ENCODE data around the gene OIP5.
A peak's percentile ranks its signal among the peaks of the same experiment; 100 is the strongest.
"Not testable (repeated sequence)": the region's sequence is repeated elsewhere in the genome, so short reads cannot be mapped to it uniquely, and the experiment has no call there.

The OIP5 gene

DNA sequence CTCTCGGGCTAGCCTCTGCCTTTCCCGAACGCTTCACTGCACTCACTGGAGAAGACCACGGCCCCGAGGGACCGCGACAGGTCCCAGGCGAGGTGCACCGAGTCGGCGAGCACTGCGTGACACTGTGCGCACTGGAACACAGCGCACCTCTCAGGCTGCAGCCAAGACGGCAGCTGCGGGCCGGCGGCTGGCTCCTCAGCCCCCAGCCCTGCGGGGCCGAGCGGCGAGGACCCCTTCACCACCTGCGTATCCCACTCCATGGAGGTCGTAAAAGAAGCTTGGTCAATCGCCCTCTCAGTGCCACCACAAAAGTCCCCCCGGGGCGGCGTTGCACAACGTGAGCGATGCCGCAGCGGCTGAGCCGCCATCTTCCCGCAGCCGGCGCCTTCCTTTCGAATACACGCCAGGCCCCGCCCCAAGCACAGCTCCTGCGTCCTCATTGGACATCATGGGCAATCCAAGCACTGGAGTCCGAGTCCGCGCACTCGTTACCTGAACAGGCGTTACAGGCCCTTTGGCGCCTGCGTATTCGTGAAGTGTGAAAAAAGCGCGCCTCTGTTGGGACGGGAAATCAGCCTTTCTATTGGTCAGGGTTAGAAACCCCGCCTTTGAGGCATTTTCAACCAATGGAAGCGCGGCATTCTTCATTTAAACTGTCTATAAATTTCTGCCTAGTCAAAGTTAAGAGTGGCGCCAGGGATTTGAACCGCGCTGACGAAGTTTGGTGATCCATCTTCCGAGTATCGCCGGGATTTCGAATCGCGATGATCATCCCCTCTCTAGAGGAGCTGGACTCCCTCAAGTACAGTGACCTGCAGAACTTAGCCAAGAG lies at the start of gene OIP5, which contains the start of gene NUSAP1:
Gene OIP5 (minus strand): TSS at position 398 of the 832 bp plus-strand sequence. CDS start 30 bp downstream, at position 368.
Gene NUSAP1 (plus strand): TSS at position 688 of the 832 bp plus-strand sequence. CDS start 77 bp downstream, at position 765.
- peak; percentile 99 for DNase-seq (ENCODE audit: low read depth, low spot score)

DNA sequence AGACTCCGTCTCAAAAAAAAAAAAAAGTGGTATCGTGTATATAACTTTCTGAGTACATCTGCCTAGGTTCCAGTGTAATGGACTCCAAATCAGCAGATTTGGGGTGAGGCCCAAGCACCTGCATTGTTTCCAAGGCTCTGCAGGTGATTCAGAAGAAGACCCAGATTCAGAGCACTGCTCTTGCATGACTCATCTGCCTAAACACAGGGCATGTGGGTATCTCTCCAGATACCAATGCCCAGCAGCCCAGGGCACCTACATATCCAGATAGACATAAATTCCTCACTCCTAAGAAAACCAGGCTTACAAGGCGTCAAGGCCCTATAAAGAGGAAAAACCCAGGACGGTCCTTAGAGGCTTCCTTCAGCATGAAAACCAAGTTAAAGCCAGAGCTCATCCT lies 45.6 kb upstream of the OIP5 start:
- DNase-seq (ENCODE audit: low read depth, low spot score), result no peak

DNA sequence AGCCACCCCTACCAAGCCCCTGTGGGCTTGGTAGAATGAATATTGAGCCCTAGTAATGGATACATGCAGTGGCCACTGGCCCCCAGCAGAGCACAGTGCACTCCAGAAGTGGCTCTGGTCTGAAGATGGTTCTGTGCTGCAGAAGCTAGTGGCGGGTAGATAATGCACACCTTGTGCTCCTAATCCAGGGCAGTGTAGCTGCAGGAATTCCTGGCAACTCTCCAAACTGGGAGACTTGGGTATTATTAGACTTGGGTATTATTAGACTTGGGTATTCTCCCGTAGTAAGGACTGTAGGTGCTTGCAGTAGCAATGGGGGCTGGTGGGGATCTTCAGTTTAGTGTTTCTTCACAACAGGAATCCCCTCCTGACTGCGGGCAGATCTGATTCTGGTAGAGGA lies 35.0 kb upstream of the OIP5 start:
- DNase-seq (ENCODE audit: low read depth, low spot score), result no peak

DNA sequence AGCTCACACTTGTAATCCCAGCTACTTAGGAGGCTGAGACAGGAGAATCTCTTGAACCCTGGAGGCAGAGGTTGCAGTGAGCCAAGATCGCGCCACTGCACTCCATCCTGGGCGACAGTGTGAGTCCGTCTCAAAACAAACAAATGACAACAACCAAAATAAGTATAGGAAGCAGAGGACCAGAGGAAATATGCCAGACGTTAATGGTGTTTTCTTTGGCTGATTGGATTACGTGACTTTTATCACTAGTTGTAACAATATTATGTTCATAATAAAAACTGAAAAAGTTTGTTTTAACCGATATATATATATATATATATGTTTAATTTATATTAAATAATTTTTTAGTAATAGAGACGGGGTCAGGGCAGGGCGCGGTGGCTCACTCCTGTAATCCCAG lies 22.0 kb upstream of the OIP5 start:
- no peak for DNase-seq (ENCODE audit: low read depth, low spot score)

DNA sequence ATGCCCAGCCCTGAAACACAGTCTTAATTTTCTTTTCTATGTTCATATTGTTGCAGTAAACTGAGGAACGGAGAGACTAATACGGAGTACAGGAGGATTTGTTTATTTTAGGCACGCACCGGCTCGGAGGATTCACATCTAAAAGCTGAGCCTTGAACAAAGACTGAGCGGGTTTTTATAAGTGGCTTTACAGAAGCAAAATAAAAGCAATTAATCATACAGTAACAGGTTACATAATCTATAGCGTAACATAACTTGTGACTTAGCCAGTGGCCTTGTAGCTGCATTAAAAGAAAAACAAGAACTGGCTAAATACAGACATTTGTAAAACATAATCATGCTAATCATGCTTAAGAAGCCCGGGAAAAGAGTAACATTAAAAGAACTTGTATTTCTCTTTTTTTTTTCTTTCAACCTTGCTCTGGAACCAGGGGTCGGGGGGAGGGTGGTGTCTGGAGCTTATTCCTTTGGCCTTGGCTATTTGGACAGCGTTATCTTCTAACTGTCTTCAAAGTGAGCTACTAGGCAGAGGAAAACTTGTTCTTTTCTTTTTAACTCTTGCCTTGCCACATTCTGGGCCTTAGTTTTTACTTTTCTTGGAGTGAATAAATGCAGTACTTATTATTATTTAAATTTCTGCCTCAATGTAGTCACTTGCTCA lies 17.8 kb upstream of the OIP5 start:
- no peak for DNase-seq (ENCODE audit: low read depth, low spot score)

DNA sequence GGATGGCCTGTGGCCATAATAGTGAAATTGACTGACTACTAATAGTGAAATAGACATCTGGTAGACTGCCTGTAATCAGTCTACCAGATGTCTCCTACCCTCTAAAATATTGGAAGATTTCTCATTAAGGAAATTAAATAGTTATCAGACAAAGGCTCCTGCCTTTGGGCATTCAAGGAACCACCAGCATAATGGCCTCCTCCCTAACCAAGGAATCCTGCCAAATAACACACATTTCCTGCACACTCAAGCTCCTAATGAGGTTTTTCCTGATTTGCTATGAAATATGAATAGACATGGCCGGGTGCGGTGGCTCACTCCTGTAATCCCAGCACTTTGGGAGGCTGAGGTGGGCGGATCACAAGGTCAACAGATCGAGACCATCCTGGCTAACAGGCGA lies 14.8 kb upstream of the OIP5 start:
- DNase-seq (ENCODE audit: low read depth, low spot score), result no peak

DNA sequence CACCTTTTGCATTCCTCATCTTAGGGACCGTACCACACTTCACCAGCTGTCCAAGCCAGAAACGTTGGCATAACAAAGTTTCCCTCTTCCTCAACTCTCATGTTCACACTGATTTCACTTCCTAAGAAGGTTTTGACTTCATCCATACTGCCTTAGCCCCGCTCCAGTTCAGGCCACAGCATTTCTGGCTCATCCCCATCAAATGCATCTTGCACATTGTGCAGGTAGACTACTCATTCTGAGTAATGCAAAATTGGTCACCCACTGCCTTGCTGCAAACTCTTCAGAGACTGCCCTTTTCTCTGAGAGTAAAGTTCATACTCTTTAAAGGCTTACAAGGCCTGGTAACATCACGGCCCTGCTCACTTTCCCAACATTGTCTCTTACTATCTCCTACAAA lies 9.1 kb upstream of the OIP5 start:
- no peak for DNase-seq (ENCODE audit: low read depth, low spot score)

DNA sequence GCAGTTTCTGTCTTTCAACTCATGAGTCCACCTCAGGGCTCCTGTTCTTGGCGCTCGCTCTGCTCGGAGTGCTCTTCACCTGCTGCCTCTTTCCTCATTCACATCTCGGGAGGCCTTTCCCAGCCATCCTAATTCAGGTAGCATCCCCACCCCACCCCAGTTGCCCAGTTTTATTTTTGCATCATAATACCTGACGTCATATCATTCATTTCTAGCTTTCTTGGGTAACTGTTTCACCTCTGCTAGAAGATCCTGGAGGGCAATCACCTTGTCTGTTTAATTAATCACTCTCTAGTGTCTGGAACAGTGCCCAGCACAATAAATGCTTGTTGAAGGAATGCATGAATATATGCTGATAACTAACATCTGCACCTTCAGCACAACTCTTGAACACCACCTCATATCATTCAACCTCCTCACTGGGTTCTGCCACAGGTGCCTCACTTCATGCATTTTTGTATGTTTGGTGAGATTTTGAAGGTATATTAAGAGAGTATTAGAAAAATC lies 7.9 kb upstream of the OIP5 start:
- DNase-seq (ENCODE audit: low read depth, low spot score), result no peak

DNA sequence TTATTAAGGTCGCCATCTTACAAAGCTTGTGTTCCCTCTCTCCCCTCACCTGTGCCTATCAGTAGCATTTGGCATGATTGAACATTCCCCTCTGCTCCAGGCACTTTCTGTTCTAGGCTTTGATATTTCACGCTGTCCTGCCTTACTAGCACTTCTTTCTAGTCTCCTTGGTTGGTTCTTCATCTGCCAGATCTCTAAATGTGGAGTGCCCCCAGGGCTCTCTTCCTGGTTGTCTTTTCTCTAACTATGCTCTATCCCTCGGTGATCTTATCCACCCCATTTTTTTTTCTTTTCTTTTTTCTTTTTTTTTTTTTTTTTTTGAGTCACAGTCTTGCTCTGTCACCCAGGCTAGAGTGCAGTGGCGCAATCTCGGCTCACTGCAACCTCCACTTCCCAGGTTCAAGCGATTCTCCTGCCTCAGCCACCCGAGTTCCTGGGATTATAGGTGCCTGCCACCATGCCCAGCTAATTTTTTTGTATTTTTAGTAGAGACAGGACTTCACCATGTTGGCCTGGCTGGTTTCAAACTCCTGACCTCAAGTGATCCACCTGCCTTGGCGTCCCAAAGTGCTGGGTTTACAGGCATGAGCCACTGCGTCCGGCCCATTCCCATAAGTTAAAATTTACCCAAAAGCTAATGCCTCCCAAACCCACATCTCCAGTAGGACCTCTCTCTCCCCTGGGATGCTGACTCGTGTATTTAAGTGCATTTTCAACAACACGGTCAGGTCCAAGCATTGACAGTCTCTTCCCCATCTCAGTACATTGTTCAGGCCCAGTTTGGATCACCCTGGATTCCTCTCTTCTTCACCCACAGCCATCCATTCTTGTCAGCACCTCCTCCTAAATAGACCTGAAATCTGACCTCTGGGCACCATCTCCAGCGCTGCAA lies 5.5 kb upstream of the OIP5 start:
- no peak for DNase-seq (ENCODE audit: low read depth, low spot score)

DNA sequence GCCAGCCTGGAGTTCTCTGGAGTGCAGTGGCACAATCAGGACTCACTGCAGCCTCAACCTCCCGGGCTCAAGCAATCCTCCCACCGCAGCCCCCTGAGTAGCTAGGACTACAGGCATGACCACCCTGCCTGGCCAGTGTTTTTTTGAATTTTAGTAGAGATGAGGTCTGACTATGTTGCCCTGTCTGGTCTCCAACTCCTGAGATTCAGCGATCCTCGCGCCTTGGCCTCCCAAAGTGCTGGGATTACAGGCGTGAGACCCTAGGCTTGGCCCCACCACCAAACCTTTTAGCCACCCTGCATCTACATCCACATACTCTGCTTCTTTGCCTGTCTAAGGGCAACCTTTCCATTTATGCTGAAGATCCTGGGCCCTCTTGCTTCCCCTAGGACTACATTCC lies 4.7 kb upstream of the OIP5 start:
- DNase-seq (ENCODE audit: low read depth, low spot score), result no peak

DNA sequence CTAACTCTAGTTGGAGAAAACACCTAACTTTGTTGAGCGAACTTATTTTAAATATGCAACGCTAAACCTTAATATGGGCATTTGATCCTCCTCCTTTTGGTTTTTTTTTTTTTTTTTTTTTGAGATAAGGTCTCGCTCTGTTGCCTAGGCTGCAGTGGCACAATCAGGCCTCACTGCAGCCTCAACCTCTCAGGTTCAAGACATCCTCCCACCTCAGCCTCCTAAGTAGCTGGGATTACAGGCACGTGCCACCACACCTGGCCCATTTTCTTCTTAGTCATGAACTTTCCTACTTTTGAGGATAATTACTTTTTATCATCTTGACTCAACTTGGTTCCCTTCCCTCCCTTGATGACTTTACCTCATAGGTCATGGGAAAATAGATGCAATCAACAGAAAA lies 4.2 kb upstream of the OIP5 start:
- no peak for DNase-seq (ENCODE audit: low read depth, low spot score)

DNA sequence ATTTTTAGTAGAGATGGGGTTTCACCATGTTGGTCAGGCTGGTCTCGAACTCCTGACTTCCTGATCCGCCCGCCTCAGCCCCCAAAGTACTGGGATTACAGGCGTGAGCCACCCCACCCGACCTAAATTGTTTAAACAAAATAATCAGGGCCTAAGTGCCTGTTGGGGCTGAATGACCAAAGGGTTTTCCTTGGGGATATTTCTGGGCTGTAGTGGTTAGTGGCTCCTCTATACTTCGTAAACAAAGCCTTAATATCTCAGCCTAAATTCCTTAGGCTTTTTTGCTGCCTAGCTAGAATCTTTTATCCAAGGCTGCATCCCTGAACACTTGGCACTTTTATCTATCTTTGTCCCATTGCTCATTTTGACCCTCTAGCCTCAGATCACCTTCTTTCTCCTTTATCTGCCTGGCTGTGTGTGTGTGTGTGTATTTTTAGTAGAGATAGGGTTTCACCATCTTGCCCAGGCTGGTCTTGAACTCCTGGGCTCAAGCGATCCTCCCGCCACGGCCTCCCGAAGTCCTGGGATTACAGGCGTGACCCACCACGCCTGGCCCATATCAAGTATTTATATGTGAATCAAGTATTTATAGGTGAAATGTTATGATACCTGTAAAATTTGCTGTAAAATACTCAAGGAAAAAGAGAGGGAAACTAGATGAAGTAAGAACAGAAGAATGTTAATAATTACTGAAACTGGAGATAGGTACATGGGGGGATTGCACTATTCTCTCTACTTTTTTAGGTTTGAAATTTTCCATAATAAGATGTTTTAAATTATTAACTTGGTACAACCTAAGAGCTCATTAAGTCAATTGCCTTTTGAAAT lies 2.1 kb upstream of the OIP5 start:
- DNase-seq (ENCODE audit: low read depth, low spot score), result no peak

DNA sequence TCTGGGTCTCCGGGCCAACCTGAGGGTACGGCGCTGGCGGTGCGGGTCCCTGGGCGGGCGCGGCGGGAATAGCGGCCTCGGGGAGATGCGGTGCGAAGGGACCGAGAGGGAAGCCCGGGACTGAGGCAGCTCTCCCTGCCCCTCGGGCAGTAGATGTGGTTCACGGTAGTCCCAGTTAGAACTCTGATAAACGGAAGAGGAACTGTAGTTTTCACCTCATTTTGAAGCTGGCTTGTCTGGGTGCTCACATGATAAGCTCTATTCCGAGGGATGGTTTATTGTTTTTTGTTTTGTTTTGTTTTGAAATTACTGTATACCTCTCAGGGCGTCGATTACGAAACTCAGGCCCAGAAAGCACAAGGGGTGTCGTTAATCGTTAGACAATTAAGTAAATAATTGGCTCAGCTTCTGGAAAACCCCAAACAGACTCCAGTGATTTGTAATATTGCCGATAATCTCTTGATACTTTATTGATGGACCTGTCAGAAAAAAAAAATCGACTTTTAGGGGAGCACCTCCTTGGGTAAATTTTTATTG lies 703 bp upstream of the OIP5 start:
- DNase-seq (ENCODE audit: low read depth, low spot score), result no peak

DNA sequence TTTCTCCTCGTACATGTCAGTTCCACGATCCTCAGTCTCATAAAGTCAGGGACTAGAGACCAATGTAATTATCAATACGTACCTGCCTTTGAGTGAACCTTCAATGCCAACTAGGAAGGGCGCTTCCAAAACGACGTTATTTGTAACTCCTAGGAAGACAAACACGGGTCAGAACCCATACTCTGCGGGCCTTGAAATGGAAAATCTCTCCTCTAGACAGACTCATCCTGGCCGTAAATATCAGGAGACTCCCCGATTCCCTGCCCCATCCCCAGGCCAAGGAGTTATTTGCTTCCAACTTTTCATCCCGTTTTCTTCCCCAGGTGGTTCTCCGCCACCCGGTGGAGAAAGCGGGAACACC lies 578 bp downstream of the OIP5 start:
- DNase-seq (ENCODE audit: low read depth, low spot score), result peak; percentile 18

DNA sequence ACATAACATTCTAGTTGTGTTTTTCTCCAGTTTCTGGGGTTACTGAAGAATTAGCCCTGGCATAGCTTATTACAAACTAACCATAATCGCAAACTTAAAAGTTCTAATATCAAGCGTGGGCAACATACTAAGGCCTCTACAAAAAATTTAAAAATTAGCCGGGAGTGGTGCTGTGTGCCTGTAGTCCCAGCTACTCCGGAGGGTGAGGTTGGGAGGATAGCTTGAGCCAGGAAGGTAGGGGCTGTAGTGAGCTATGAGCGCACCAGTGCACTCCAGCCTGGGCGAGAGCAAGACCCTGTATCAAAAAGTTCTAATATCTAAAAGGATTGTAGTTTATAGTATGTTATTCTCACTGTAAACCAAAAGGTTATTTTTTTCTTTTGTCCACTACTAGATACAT lies 1.1 kb downstream of the OIP5 start:
- DNase-seq (ENCODE audit: low read depth, low spot score), result no peak

DNA sequence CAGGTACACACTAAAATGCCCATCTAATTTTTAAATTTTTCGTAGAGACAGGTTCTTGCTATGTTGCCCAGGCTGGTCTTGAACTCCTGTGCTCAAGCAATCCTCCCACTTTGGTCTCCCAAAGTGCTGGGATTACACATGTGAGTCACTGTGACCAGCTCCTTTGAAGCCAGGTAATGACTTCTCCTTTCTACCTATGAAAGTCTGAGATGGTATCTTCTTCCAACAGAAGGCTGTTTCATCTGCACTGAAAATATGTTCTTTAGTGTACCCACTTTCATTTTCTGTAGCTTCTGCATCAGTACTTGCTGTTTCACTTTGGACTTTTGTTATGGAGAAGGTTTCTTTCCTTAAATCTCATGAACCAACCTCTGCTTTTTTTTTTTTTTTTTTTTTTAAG lies 8.8 kb downstream of the OIP5 start:
- DNase-seq (ENCODE audit: low read depth, low spot score), result no peak

DNA sequence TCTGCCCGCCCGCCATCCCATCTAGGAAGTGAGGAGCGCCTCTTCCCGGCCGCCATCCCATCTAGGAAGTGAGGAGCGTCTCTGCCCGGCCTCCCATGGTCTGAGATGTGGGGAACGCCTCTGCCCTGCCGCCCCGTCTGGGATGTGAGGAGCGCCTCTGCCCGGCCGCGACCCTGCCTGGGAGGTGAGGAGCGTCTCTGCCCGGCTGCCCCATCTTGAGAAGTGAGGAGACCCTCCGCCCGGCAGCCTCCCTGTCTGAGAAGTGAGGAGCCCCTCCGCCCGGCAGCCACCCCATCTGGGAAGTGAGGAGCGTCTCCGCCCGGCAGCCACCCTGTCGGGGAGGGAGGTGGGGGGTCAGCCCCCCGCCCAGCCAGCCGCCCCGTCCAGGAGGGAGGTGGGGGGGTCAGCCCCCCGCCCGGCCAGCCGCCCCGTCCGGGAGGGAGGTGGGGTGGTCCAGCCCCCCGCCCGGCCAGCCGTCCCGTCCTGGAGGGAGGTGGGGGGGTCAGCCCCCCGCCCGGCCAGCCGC lies 11.5 kb downstream of the OIP5 start:
- not testable (repeated sequence) for DNase-seq (ENCODE audit: low read depth, low spot score)

DNA sequence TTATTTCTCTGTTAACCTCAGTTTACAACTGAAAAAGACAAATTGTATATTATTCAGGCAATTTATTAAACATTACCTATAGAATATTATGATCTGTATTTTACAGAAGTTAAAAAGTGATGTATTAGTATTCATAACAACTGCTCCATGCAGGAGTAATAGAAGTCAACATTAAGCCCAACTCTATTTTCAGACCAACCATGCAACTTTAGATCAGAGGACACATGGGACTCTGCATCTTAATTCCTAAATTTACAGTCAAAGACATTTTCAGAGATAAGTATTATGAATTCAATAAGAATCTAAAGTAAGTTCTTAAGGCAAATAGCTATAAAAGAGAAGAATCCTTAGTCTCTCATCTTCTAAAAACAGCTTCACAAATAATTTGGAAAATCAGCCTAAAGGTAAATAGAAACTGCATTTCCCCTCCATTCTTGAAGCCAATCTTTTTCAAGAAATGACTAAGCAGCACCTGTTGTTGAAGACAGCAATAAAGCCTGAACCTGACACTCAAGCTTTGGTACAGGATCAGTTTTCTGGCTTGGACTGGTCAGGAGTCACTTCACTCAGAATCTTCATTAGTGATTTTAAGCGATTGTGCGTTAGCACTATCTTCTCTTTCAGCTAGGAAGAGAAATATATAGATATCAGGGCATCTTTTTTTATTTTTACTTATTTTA lies 23.0 kb downstream of the OIP5 start:
- DNase-seq (ENCODE audit: low read depth, low spot score), result no peak

DNA sequence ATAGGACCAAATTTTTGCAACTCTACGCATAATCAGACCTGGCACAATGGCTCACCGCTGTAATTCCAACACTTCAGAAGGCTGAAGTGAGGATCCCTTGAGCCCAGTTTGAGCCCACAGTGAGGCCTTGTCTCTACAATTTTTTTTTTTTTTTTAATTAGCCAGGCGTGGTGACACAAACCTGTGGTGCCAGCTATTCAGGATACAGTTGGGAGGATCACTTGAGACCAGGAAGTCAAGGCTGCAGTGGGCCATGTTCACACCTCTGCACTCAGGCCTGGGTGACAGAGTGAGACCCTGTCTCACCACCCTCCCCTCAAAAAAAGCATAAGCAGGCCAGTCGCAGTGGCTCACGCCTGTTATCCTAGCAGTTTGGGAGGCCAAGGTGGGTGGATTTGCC lies 24.7 kb downstream of the OIP5 start:
- DNase-seq (ENCODE audit: low read depth, low spot score), result no peak

DNA sequence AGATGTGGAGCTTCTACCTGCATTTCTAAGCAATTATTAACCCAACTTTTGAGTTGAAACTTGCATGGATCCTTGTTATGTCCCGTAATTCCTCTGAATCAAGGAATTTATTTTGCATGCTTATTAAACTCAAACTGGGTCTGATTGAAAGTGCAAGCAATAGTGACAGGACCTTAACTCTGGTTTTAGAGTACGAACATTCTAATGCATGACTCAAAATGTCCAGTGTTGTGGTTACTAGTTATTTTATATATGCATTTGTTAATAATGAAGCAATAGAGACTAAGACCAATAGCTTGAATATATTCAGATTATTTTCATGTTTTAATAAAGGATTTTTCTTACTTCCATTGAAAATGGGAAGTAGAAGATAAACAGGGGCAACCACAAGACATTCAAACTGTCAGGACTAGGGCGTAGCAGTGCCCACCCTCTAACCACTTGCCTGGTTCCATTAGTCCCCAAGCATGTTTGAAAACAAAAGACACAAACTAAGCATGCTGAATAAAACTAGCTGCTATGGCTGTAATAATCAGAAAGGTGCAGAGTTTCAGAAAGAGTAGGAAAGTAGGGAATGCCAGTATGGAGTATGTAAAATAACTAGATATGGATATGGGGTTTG lies 28.1 kb downstream of the OIP5 start:
- DNase-seq (ENCODE audit: low read depth, low spot score), result no peak

Data from smooth muscle cell of the brain vasculature (primary cell).